Measurements from ENCODE around the gene ABCC4.

DNA sequence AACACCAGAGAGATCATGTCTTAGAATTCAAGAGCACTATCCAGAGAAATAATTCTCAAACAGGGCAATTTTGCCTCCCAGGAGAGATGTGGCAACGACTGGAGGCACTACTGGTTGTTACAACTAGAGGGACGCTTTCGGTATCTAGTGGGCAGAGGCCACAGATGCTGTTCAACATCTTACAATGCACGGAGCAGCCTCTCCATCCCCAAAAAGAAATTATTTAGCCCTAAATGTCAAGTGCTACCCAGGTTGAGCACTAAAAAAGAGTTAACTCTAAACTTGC, 78.6 kb downstream of the ABCC4 start:
- no peak for TF ChIP-seq POLR2AphosphoS5 (IDR thresholded peaks at IDR 0.05)
- TF ChIP-seq, protein P1, sequence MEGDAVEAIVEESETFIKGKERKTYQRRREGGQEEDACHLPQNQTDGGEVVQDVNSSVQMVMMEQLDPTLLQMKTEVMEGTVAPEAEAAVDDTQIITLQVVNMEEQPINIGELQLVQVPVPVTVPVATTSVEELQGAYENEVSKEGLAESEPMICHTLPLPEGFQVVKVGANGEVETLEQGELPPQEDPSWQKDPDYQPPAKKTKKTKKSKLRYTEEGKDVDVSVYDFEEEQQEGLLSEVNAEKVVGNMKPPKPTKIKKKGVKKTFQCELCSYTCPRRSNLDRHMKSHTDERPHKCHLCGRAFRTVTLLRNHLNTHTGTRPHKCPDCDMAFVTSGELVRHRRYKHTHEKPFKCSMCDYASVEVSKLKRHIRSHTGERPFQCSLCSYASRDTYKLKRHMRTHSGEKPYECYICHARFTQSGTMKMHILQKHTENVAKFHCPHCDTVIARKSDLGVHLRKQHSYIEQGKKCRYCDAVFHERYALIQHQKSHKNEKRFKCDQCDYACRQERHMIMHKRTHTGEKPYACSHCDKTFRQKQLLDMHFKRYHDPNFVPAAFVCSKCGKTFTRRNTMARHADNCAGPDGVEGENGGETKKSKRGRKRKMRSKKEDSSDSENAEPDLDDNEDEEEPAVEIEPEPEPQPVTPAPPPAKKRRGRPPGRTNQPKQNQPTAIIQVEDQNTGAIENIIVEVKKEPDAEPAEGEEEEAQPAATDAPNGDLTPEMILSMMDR (IDR thresholded peaks at IDR 0.05 in 8 of 11, conservative IDR thresholded peaks at IDR 0.05 in 3 of 11), result no peak

All from spleen (tissue), 7 donors.